H9 (cell line): ENCODE data around the gene SYNGAP1. TPM values are rescaled to one million over a fixed set of nuclear protein-coding genes. Genes with fewer than 3 reads are reported as not detected.
A peak's percentile ranks its signal among the peaks of the same experiment; 100 is the strongest.

Experiments used
- DNase-seq: peaks from one replicate; pipeline ENCODE4 v3.0.0-alpha.2; 2017
- H2AFZ ChIP-seq: one replicate; pipeline ENCODE4 v1.6.1; 2013; ENCODE audit warnings: mild to moderate bottlenecking, low read length, control low read depth, moderate library complexity
- H2AK5ac ChIP-seq: 2 replicates; pipeline ENCODE4 v1.6.1; 2013; ENCODE audit warnings: low read length, control low read depth, mixed read lengths; ENCODE audit not compliant: insufficient read length
- H2BK120ac ChIP-seq: one replicate; pipeline ENCODE4 v1.6.1; 2013; ENCODE audit warnings: low read depth, mild to moderate bottlenecking, low read length, control low read depth, inconsistent platforms; ENCODE audit not compliant: poor library complexity, severe bottlenecking
- H2BK12ac ChIP-seq: 2 replicates; pipeline ENCODE4 v1.6.1; 2013; ENCODE audit warnings: low read length, control low read depth, mixed read lengths, low read depth; ENCODE audit not compliant: insufficient read length
- H2BK15ac ChIP-seq: 2 replicates; pipeline ENCODE4 v1.6.1; 2013; ENCODE audit warnings: low read depth, low read length, control low read depth
- H2BK20ac ChIP-seq: one replicate; pipeline ENCODE4 v1.6.1; 2013; ENCODE audit warnings: low read depth, mild to moderate bottlenecking, low read length, control low read depth, inconsistent platforms; ENCODE audit not compliant: poor library complexity, severe bottlenecking
- H2BK5ac ChIP-seq: 2 replicates; pipeline ENCODE4 v1.6.1; 2013; ENCODE audit warnings: low read length, control low read depth, mixed read lengths; ENCODE audit not compliant: insufficient read length
- H3K14ac ChIP-seq: 2 replicates; pipeline ENCODE4 v1.6.1; 2013; ENCODE audit warnings: low read length, control low read depth; ENCODE audit not compliant: insufficient read depth
- H3K18ac ChIP-seq: 2 replicates; pipeline ENCODE4 v1.6.1; 2013; ENCODE audit warnings: low read depth, mild to moderate bottlenecking, mixed read lengths, low read length, control low read depth; ENCODE audit not compliant: insufficient read length
- H3K23ac ChIP-seq: 2 replicates; pipeline ENCODE4 v1.6.1; 2013; ENCODE audit warnings: low read length, control low read depth, mixed read lengths, low read depth; ENCODE audit not compliant: insufficient read length
- H3K23me2 ChIP-seq: 2 replicates; pipeline ENCODE4 v1.6.1; 2013; ENCODE audit warnings: low read depth, mild to moderate bottlenecking, mixed read lengths, low read length, control low read depth; ENCODE audit not compliant: insufficient read length, poor library complexity, severe bottlenecking
- H3K27ac ChIP-seq: 2 replicates; pipeline ENCODE4 v1.5.1; 2013; ENCODE audit warnings: low read length, control low read depth, mixed read lengths, low read depth; ENCODE audit not compliant: insufficient read length
- H3K27me3 ChIP-seq: 2 replicates; pipeline ENCODE4 v1.6.1; 2013; ENCODE audit warnings: low read length, control low read depth, inconsistent platforms; ENCODE audit not compliant: insufficient read depth
- H3K4ac ChIP-seq: 2 replicates; pipeline ENCODE4 v1.6.1; 2013; ENCODE audit warnings: low read depth, mild to moderate bottlenecking, control low read depth, inconsistent platforms, low read length, moderate library complexity
- H3K4me1 ChIP-seq: 2 replicates; pipeline ENCODE4 v1.6.1; 2013; ENCODE audit warnings: low read length, control low read depth, inconsistent platforms; ENCODE audit not compliant: insufficient read depth
- H3K4me2 ChIP-seq: 2 replicates; pipeline ENCODE4 v1.6.1; 2013; ENCODE audit warnings: low read length, control low read depth, mixed read lengths; ENCODE audit not compliant: insufficient read length, insufficient read depth
- H3K56ac ChIP-seq: 2 replicates; pipeline ENCODE4 v1.6.1; 2013; ENCODE audit warnings: low read depth, mild to moderate bottlenecking, mixed read lengths, low read length, control low read depth; ENCODE audit not compliant: insufficient read length
- H3K79me1 ChIP-seq: 2 replicates; pipeline ENCODE4 v1.6.1; 2013; ENCODE audit warnings: low read depth, mild to moderate bottlenecking, moderate library complexity, low read length, control low read depth, inconsistent platforms; ENCODE audit not compliant: insufficient read depth, poor library complexity, severe bottlenecking
- H3K79me2 ChIP-seq: 2 replicates; pipeline ENCODE4 v1.6.1; 2013; ENCODE audit warnings: low read length, control low read depth, inconsistent platforms; ENCODE audit not compliant: insufficient read depth
- H3K9ac ChIP-seq: 2 replicates; pipeline ENCODE4 v1.6.1; 2013; ENCODE audit warnings: low read length, control low read depth, mixed read lengths; ENCODE audit not compliant: insufficient read length; ENCODE audit errors: extremely low read depth
- H3K9me3 ChIP-seq: one replicate; pipeline ENCODE4 v1.6.1; 2013; ENCODE audit warnings: low read depth, low read length, inconsistent platforms; ENCODE audit not compliant: control insufficient read depth
- H3T11ph ChIP-seq: one replicate; pipeline ENCODE4 v1.6.1; 2013; ENCODE audit warnings: mild to moderate bottlenecking, low read length, control low read depth, inconsistent platforms
- H4K20me1 ChIP-seq: one replicate; pipeline ENCODE4 v1.6.1; 2013; ENCODE audit not compliant: control insufficient read depth, insufficient read length, insufficient read depth
- H4K5ac ChIP-seq: 2 replicates; pipeline ENCODE4 v1.6.1; 2013; ENCODE audit warnings: low read depth, mild to moderate bottlenecking, mixed read lengths, low read length, control low read depth; ENCODE audit not compliant: insufficient read length
- H4K8ac ChIP-seq: replicated peaks from 2 replicates; pipeline ENCODE4 v1.6.1; 2013; ENCODE audit warnings: low read length, control low read depth, mixed read lengths, low read depth; ENCODE audit not compliant: insufficient read length
- H4K91ac ChIP-seq: 2 replicates; pipeline ENCODE4 v1.6.1; 2013; ENCODE audit warnings: low read depth, mild to moderate bottlenecking, moderate library complexity, mixed read lengths, low read length, control low read depth; ENCODE audit not compliant: insufficient read length
- H3K27ac Mint-ChIP-seq, 3 experiments: 2 replicates in 2 of 3; 3 replicates in 1 of 3; pipeline ENCODE4 v1.8.0; 2020 to 2021; ENCODE audit warnings: mixed read lengths in 3 of 3, mild to moderate bottlenecking in 1 of 3, moderate library complexity in 1 of 3
- H3K27me3 Mint-ChIP-seq: 2 replicates; pipeline ENCODE4 v1.8.0; 2021; ENCODE audit warnings: low read depth, mild to moderate bottlenecking, moderate library complexity, mixed read lengths
- H3K36me3 Mint-ChIP-seq, 3 experiments: 2 replicates in 2 of 3; 3 replicates in 1 of 3; pipeline ENCODE4 v1.8.0; 2020 to 2021; ENCODE audit warnings: low read depth in 3 of 3, mixed read lengths in 3 of 3; ENCODE audit not compliant: insufficient read depth in 1 of 3
- H3K4me1 Mint-ChIP-seq, 2 experiments: 2 replicates each; pipeline ENCODE4 v1.8.0; 2020; ENCODE audit warnings: mixed read lengths in 2 of 2
- H3K4me3 Mint-ChIP-seq, 2 experiments: 2 replicates in 1 of 2; 3 replicates in 1 of 2; pipeline ENCODE4 v1.8.0; 2020 to 2021; ENCODE audit warnings: mild to moderate bottlenecking in 2 of 2, mixed read lengths in 2 of 2, moderate library complexity in 1 of 2
- H3K9me3 Mint-ChIP-seq, 2 experiments: 2 replicates in 1 of 2; 3 replicates in 1 of 2; pipeline ENCODE4 v1.8.0; 2020; ENCODE audit warnings: mild to moderate bottlenecking in 2 of 2, mixed read lengths in 2 of 2, moderate library complexity in 1 of 2
- WGBS: extraction: QIAGEN DNeasy Blood & Tissue Kit; methylation state at CpG from one replicate; pipeline ENCODE4 v1.1.7; 2013; ENCODE audit warnings: missing lambda C conversion rate, low lambda C conversion rate, mixed read lengths; ENCODE audit not compliant: insufficient read length; ENCODE audit errors: extremely low coverage; 5-methylcytosine and 5-hydroxymethylcytosine counted together
- total RNA-seq: library from RNA; stranded (reverse); gene quantifications from 2 replicates; pipeline ENCODE4 v1.2.1, GENCODE V29; 2021
- TF ChIP-seq, protein P1 (sequence below): fragments of 200-600 bp; sonication (generic); conservative IDR thresholded peaks from 3 replicates; pipeline ENCODE4 v1.8.0; 2021; ENCODE audit warnings: antibody characterized with exemption, mild to moderate bottlenecking

The SYNGAP1 gene
- total RNA-seq, 1 experiment from 2014 or later, result 121 TPM

DNA sequence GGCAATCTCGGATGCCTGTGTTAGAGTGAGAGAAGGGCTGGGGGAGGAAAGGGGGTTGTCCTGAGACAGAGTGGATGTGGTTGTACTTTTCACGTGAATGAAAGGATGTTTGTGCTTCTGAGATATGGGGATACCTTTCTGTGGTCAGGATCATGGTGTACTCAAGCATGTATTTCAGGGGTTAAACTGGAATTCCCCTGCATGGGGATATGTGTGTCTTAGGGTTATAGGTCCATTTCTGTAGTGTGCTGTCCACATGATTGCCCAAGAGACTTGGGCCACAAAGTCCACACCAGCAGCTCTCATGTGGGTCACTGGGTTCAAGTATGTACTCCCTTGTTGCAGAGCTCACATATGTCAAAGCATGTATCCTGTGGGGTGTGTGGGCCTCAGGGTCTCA, 10.5 kb downstream of the SYNGAP1 start:
- Mint-ChIP-seq H3K9me3 (no peaks in the 10 kb centered on the region), H3K27ac (peak overlapping the region; percentile 92 to 96 (median 94)), H3K27me3 (no peaks in the 10 kb centered on the region; the same call in 1 of the 2 replicates), H3K36me3 (peaks cover 4 to 17% (median 16%) of the 10 kb centered on the region in 3 experiments), H3K4me3 (peak overlapping the region; percentile 75 to 81), H3K4me1 (peaks cover 71 to 79% of the 10 kb centered on the region in 2 experiments)
- Histone ChIP-seq H4K5ac (no peak overlapping the region), H3K56ac (no peak overlapping the region), H3K23ac (no peak overlapping the region), H2BK20ac (no peak overlapping the region), H4K91ac (no peak overlapping the region), H2BK12ac (no peak overlapping the region), H3K23me2 (peaks cover 27% of the 10 kb centered on the region), H3K27ac (peak overlapping the region; percentile 36), H2AK5ac (no peak overlapping the region), H3K27me3 (no peaks in the 10 kb centered on the region), H2BK5ac (no peak overlapping the region), H2AFZ (no peak overlapping the region), H3K4ac (no peak overlapping the region), H4K8ac (no peak overlapping the region), H3K9ac (no peak overlapping the region), H3K79me2 (peaks cover 14% of the 10 kb centered on the region; the same call in 1 of the 2 replicates), H3K4me1 (peaks cover 17% of the 10 kb centered on the region; the same call in 1 of the 2 replicates), H4K20me1 (no peaks in the 10 kb centered on the region), H2BK15ac (no peak overlapping the region), H3K4me2 (peak overlapping the region; percentile 88), H3K18ac (no peak overlapping the region), H3K14ac (no peak overlapping the region), H3K79me1 (peaks cover 2% of the 10 kb centered on the region), H3K9me3 (no peaks in the 10 kb centered on the region), H3T11ph (no peak overlapping the region), H2BK120ac (no peak overlapping the region)
- TF ChIP-seq, protein P1, sequence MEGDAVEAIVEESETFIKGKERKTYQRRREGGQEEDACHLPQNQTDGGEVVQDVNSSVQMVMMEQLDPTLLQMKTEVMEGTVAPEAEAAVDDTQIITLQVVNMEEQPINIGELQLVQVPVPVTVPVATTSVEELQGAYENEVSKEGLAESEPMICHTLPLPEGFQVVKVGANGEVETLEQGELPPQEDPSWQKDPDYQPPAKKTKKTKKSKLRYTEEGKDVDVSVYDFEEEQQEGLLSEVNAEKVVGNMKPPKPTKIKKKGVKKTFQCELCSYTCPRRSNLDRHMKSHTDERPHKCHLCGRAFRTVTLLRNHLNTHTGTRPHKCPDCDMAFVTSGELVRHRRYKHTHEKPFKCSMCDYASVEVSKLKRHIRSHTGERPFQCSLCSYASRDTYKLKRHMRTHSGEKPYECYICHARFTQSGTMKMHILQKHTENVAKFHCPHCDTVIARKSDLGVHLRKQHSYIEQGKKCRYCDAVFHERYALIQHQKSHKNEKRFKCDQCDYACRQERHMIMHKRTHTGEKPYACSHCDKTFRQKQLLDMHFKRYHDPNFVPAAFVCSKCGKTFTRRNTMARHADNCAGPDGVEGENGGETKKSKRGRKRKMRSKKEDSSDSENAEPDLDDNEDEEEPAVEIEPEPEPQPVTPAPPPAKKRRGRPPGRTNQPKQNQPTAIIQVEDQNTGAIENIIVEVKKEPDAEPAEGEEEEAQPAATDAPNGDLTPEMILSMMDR, result no peak
- DNase-seq, result no peak
- WGBS, result no CpG with 5 or more reads among the region's 2 CpGs
